HepG2 (cell line): ENCODE data around the gene AJUBA. TPM values are rescaled to one million over a fixed set of nuclear protein-coding genes. Genes with fewer than 3 reads are reported as not detected.

Source experiments
- FOXC1 ChIP-seq: sonication (generic); formaldehyde crosslinking; IDR thresholded peaks from 2 replicates; pipeline ENCODE4 v1.8.0; 2022; ENCODE audit warnings: mild to moderate bottlenecking, missing genetic modification reagents, borderline replicate concordance
- HNF4G ChIP-seq, 2 experiments: sonication (generic) in 1 of 2; formaldehyde crosslinking in 1 of 2; IDR thresholded peaks; 2 replicates each; pipeline versions ENCODE4 v1.4.0 to v1.6.1; 2011 to 2020; ENCODE audit warnings: borderline replicate concordance in 2 of 2, low read depth in 2 of 2, mild to moderate bottlenecking in 2 of 2, low read length in 1 of 2, missing genetic modification reagents in 1 of 2, moderate library complexity in 1 of 2
- NFE2L1 ChIP-seq: sonication (generic); formaldehyde crosslinking; IDR thresholded peaks from 2 replicates; pipeline ENCODE4 v1.4.0; 2020; ENCODE audit warnings: missing genetic modification reagents, mild to moderate bottlenecking, borderline replicate concordance
- NR2C2 ChIP-seq: sonication (generic); formaldehyde crosslinking; IDR thresholded peaks from 2 replicates; pipeline ENCODE4 v1.4.0; 2020; ENCODE audit warnings: missing genetic modification reagents, mild to moderate bottlenecking, moderate library complexity, borderline replicate concordance
- REPIN1 ChIP-seq: sonication (generic); formaldehyde crosslinking; IDR thresholded peaks from 2 replicates; pipeline ENCODE4 v1.8.0; 2022; ENCODE audit warnings: missing genetic modification reagents, low read depth, mild to moderate bottlenecking, borderline replicate concordance
- SP5 ChIP-seq: IDR thresholded peaks from 2 replicates; pipeline ENCODE4 v1.6.1; 2016; ENCODE audit warnings: low read depth, borderline replicate concordance
- polyA plus RNA-seq, 8 experiments: library from polyadenylated mRNA; depleted of rRNA in 3 of 8; stranded (reverse) in 7 of 8; unstranded in 1 of 8; fragments of >200 nt; fragmentation: Illumina TruSeq in 4 of 8; extraction: Trizol in 4 of 8; gene quantifications; 2 replicates each; pipeline versions ENCODE4 v1.2.1 to v1.2.3, GENCODE V29; 2011 to 2016; ENCODE audit warnings: low read depth in 4 of 8, missing spikeins in 1 of 8, mixed read lengths in 1 of 8; ENCODE audit not compliant: insufficient read depth in 1 of 8
- total RNA-seq, 5 experiments: library from RNA; depleted of rRNA; stranded (reverse); fragments of >200 nt; fragmentation: Illumina TruSeq; extraction: Trizol; gene quantifications; 2 replicates each; pipeline ENCODE4 v1.2.3, GENCODE V29; 2016; ENCODE audit warnings: low read depth in 1 of 5
- TF ChIP-seq, protein P1 (sequence below): sonication (generic); formaldehyde crosslinking; IDR thresholded peaks from 2 replicates; pipeline ENCODE4 v1.5.0; 2020; ENCODE audit warnings: mild to moderate bottlenecking, missing genetic modification reagents
- TF ChIP-seq, protein P2 (sequence below): sonication (generic); formaldehyde crosslinking; IDR thresholded peaks from 2 replicates; pipeline ENCODE4 v1.4.0; 2020; ENCODE audit warnings: mild to moderate bottlenecking, missing genetic modification reagents
- TF ChIP-seq, protein P3 (sequence below): sonication (generic); formaldehyde crosslinking; IDR thresholded peaks from 2 replicates; pipeline ENCODE4 v1.5.1; 2020; ENCODE audit warnings: mild to moderate bottlenecking, missing genetic modification reagents, moderate library complexity
- TF ChIP-seq, protein P4 (sequence below), 2 experiments: fragments of 450-650 bp in 1 of 2; sonication (generic) in 1 of 2; formaldehyde crosslinking; IDR thresholded peaks; 2 replicates each; pipeline versions ENCODE4 v1.5.0 to v1.8.0; 2020 to 2022; ENCODE audit warnings: mild to moderate bottlenecking in 1 of 2, missing genetic modification reagents in 1 of 2
- TF ChIP-seq, protein P5 (sequence below): sonication (generic); formaldehyde crosslinking; IDR thresholded peaks from 2 replicates; pipeline ENCODE4 v1.4.0; 2020; ENCODE audit warnings: mild to moderate bottlenecking, low read depth, missing genetic modification reagents

AJUBA gene
- total and polyA plus RNA-seq, 2 of the 13 experiments (the other 11 are each of a cell fraction or from before 2014, with no cell fraction given) = 157 to 241 TPM

DNA sequence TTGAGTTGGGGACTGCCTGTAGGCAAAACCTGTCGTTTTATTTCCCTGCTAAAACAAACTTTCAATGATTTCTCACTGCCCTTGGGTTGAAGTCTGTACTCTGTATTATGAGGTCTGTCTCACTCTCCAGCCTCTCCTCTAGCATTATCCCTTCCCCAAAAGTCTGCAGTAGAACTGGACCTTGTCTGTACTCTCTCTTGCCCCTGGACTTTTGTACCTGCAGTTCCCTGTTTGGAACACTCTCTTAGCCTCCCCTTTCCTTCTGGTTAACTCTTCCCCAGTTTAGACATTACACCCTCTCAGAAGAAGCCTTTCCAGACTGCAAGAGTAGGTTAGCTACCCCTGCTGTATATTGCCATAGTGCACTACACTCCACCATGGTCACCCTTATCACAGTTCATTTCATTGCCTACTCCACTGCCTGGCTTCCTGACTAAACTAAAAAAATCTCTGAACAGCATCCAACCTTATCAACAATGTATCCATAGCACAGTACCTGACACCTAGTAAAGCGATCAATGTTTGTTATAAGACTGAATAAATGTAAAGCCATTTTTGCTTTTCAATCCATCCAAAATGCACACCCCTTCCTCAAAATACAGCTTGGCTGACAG is 3.6 kb upstream of the AJUBA start (continued):
- TF ChIP-seq, protein P1, sequence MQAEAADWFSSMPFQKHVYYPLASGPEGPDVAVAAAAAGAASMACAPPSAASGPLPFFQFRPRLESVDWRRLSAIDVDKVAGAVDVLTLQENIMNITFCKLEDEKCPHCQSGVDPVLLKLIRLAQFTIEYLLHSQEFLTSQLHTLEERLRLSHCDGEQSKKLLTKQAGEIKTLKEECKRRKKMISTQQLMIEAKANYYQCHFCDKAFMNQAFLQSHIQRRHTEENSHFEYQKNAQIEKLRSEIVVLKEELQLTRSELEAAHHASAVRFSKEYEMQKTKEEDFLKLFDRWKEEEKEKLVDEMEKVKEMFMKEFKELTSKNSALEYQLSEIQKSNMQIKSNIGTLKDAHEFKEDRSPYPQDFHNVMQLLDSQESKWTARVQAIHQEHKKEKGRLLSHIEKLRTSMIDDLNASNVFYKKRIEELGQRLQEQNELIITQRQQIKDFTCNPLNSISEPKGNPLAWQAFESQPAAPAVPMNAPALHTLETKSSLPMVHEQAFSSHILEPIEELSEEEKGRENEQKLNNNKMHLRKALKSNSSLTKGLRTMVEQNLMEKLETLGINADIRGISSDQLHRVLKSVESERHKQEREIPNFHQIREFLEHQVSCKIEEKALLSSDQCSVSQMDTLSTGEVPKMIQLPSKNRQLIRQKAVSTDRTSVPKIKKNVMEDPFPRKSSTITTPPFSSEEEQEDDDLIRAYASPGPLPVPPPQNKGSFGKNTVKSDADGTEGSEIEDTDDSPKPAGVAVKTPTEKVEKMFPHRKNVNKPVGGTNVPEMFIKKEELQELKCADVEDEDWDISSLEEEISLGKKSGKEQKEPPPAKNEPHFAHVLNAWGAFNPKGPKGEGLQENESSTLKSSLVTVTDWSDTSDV (CRISPR knock-in tag) = no peak
- TF ChIP-seq, protein P2, sequence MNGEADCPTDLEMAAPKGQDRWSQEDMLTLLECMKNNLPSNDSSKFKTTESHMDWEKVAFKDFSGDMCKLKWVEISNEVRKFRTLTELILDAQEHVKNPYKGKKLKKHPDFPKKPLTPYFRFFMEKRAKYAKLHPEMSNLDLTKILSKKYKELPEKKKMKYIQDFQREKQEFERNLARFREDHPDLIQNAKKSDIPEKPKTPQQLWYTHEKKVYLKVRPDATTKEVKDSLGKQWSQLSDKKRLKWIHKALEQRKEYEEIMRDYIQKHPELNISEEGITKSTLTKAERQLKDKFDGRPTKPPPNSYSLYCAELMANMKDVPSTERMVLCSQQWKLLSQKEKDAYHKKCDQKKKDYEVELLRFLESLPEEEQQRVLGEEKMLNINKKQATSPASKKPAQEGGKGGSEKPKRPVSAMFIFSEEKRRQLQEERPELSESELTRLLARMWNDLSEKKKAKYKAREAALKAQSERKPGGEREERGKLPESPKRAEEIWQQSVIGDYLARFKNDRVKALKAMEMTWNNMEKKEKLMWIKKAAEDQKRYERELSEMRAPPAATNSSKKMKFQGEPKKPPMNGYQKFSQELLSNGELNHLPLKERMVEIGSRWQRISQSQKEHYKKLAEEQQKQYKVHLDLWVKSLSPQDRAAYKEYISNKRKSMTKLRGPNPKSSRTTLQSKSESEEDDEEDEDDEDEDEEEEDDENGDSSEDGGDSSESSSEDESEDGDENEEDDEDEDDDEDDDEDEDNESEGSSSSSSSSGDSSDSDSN = peak; percentile 13; the same call in 1 of the 2 replicates
- TF ChIP-seq NR2C2 (CRISPR knock-in tag) (no peak), NFE2L1 (CRISPR knock-in tag) (no peak), REPIN1 (CRISPR knock-in tag) (no peak), HNF4G (IDR thresholded peaks at IDR 0.05; ENCODE audit: borderline replicate concordance, low read depth, low read length) (no peak), HNF4G (CRISPR knock-in tag; IDR thresholded peaks at IDR 0.05; ENCODE audit: borderline replicate concordance, low read depth) (peak; percentile 9; the same call in 1 of the 2 replicates), FOXC1 (CRISPR knock-in tag) (no peak), SP5 (CRISPR knock-in tag) (no peak)
- TF ChIP-seq, protein P3, sequence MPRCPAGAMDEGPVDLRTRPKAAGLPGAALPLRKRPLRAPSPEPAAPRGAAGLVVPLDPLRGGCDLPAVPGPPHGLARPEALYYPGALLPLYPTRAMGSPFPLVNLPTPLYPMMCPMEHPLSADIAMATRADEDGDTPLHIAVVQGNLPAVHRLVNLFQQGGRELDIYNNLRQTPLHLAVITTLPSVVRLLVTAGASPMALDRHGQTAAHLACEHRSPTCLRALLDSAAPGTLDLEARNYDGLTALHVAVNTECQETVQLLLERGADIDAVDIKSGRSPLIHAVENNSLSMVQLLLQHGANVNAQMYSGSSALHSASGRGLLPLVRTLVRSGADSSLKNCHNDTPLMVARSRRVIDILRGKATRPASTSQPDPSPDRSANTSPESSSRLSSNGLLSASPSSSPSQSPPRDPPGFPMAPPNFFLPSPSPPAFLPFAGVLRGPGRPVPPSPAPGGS (CRISPR knock-in tag) = peak; percentile 69; the same call in 1 of the 2 replicates
- TF ChIP-seq, protein P4, sequence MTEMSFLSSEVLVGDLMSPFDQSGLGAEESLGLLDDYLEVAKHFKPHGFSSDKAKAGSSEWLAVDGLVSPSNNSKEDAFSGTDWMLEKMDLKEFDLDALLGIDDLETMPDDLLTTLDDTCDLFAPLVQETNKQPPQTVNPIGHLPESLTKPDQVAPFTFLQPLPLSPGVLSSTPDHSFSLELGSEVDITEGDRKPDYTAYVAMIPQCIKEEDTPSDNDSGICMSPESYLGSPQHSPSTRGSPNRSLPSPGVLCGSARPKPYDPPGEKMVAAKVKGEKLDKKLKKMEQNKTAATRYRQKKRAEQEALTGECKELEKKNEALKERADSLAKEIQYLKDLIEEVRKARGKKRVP (CRISPR knock-in tag; IDR thresholded peaks at IDR 0.05) = no peak
- TF ChIP-seq, protein P5, sequence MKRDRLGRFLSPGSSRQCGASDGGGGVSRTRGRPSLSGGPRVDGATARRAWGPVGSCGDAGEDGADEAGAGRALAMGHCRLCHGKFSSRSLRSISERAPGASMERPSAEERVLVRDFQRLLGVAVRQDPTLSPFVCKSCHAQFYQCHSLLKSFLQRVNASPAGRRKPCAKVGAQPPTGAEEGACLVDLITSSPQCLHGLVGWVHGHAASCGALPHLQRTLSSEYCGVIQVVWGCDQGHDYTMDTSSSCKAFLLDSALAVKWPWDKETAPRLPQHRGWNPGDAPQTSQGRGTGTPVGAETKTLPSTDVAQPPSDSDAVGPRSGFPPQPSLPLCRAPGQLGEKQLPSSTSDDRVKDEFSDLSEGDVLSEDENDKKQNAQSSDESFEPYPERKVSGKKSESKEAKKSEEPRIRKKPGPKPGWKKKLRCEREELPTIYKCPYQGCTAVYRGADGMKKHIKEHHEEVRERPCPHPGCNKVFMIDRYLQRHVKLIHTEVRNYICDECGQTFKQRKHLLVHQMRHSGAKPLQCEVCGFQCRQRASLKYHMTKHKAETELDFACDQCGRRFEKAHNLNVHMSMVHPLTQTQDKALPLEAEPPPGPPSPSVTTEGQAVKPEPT = no peak
